ENCODE results near the gene PITHD1.
"Not testable (repeated sequence)": the region's sequence is repeated elsewhere in the genome, so short reads cannot be mapped to it uniquely, and the experiment has no call there.

The PITHD1 gene

GRCh38 chr1:23756676-23757075 lies 21.5 kb upstream of the PITHD1 start:
- Mint-ChIP-seq H3K36me3 (peaks cover 63% of the 10 kb centered on the region), H3K27ac (no peak overlapping the region), H3K4me3 (no peak overlapping the region), H3K27me3 (no peaks in the 10 kb centered on the region), H3K4me1 (no peaks in the 10 kb centered on the region), H3K9me3 (no peaks in the 10 kb centered on the region)
- no peak for DNase-seq
- CTCF ChIA-PET: no interaction called here

- Mint-ChIP-seq H3K4me1 (no peaks in the 10 kb centered on the region), H3K27me3 (no peaks in the 10 kb centered on the region), H3K9me3 (no peaks in the 10 kb centered on the region), H3K27ac (no peak overlapping the region), H3K36me3 (peaks cover 60% of the 10 kb centered on the region), H3K4me3 (no peak overlapping the region)
- CTCF ChIA-PET: no interaction called here
- no peak for DNase-seq
Observed at GRCh38 chr1:23757812-23758211, 20.4 kb upstream of the PITHD1 start.

- peaks cover 55% of the 10 kb centered on the region for H3K36me3 Mint-ChIP-seq
- no peaks in the 10 kb centered on the region for H3K27me3 Mint-ChIP-seq
- no peaks in the 10 kb centered on the region for H3K9me3 Mint-ChIP-seq
- no peak overlapping the region for H3K4me3 Mint-ChIP-seq
- H3K27ac Mint-ChIP-seq: no peak overlapping the region
- CTCF ChIA-PET: no interaction called here
- DNase-seq: no peak
- H3K4me1 Mint-ChIP-seq: no peaks in the 10 kb centered on the region
Observed at GRCh38 chr1:23759277-23759676, 18.9 kb upstream of the PITHD1 start.

GRCh38 chr1:23763041-23763577 lies 15.1 kb upstream of the PITHD1 start:
- Mint-ChIP-seq H3K4me3 (no peak overlapping the region), H3K27ac (no peak overlapping the region)

GRCh38 chr1:23768733-23769132 lies 9.5 kb upstream of the PITHD1 start:
- Mint-ChIP-seq H3K27me3 (no peaks in the 10 kb centered on the region), H3K4me1 (peaks cover 2% of the 10 kb centered on the region)
- CTCF ChIA-PET: no interaction called here

More at GRCh38 chr1:23763041-23763577, 15.1 kb upstream of the PITHD1 start:
- Mint-ChIP-seq H3K27me3 (no peaks in the 10 kb centered on the region), H3K9me3 (no peaks in the 10 kb centered on the region), H3K36me3 (peaks cover 37% of the 10 kb centered on the region), H3K4me1 (no peaks in the 10 kb centered on the region)
- CTCF ChIA-PET: interaction anchor here (1.0 kb wide), 1 partner anchor 9 kb away, joined by 4 read pairs; no protein-coding TSS in a partner anchor
- DNase-seq: no peak

GRCh38 chr1:23772049-23772853 lies 6.0 kb upstream of the PITHD1 start:
- H3K27me3 Mint-ChIP-seq: no peaks in the 10 kb centered on the region
- no peak overlapping the region for H3K27ac Mint-ChIP-seq
- peak; percentile 92 for DNase-seq
- H3K9me3 Mint-ChIP-seq: no peaks in the 10 kb centered on the region
- H3K4me1 Mint-ChIP-seq: peaks cover 31% of the 10 kb centered on the region
- H3K4me3 Mint-ChIP-seq: no peak overlapping the region
- peaks cover 2% of the 10 kb centered on the region for H3K36me3 Mint-ChIP-seq
- CTCF ChIA-PET: interaction anchor here (0.5 to 2.9 kb wide), 38 partner anchors 9 to 339 kb away, joined by 3 to 48 read pairs (median 4); no protein-coding TSS in a partner anchor

More at GRCh38 chr1:23768733-23769132, 9.5 kb upstream of the PITHD1 start:
- H3K36me3 Mint-ChIP-seq: peaks cover 8% of the 10 kb centered on the region
- no peak overlapping the region for H3K4me3 Mint-ChIP-seq
- H3K9me3 Mint-ChIP-seq: no peaks in the 10 kb centered on the region
- H3K27ac Mint-ChIP-seq: no peak overlapping the region
- DNase-seq: no peak

GRCh38 chr1:23772854-23773242 lies 5.4 kb upstream of the PITHD1 start:
- DNase-seq: no peak
- CTCF ChIA-PET: no interaction called here
- Mint-ChIP-seq H3K27me3 (no peaks in the 10 kb centered on the region), H3K9me3 (no peaks in the 10 kb centered on the region), H3K4me1 (peaks cover 36% of the 10 kb centered on the region), H3K27ac (no peak overlapping the region), H3K36me3 (peaks cover 2% of the 10 kb centered on the region), H3K4me3 (no peak overlapping the region)

- Mint-ChIP-seq H3K9me3 (no peaks in the 10 kb centered on the region), H3K4me1 (peaks cover 46% of the 10 kb centered on the region), H3K27ac (no peak overlapping the region), H3K4me3 (no peak overlapping the region), H3K36me3 (peaks cover 5% of the 10 kb centered on the region), H3K27me3 (no peaks in the 10 kb centered on the region)
- DNase-seq: no peak
- CTCF ChIA-PET: interaction anchor here (0.6 to 2.7 kb wide), 6 partner anchors 8 to 142 kb away, joined by 3 to 11 read pairs (median 4); no protein-coding TSS in a partner anchor
Observed at GRCh38 chr1:23774174-23774880, 3.9 kb upstream of the PITHD1 start.

- Mint-ChIP-seq H3K27me3 (no peaks in the 10 kb centered on the region), H3K36me3 (peaks cover 15% of the 10 kb centered on the region), H3K9me3 (no peaks in the 10 kb centered on the region), H3K4me1 (peaks cover 56% of the 10 kb centered on the region), H3K4me3 (no peak overlapping the region), H3K27ac (peak overlapping the region; percentile 93)
- CTCF ChIA-PET: interaction anchor here (1.8 kb wide), 1 partner anchor 140 kb away, joined by 5 read pairs; no protein-coding TSS in a partner anchor
- DNase-seq: no peak
Observed at GRCh38 chr1:23776217-23776616, 2.0 kb upstream of the PITHD1 start.

- Mint-ChIP-seq H3K36me3 (peaks cover 25% of the 10 kb centered on the region), H3K4me3 (peak overlapping the region; percentile 81), H3K9me3 (no peaks in the 10 kb centered on the region), H3K27me3 (no peaks in the 10 kb centered on the region), H3K27ac (peak overlapping the region; percentile 52), H3K4me1 (peaks cover 49% of the 10 kb centered on the region)
- CTCF ChIA-PET: interaction anchor here (0.5 to 2.4 kb wide), 2 partner anchors 30 to 785 kb away, joined by 3 to 6 read pairs; no protein-coding TSS in a partner anchor
- DNase-seq: no peak
Observed at GRCh38 chr1:23779826-23780371, 1.7 kb downstream of the PITHD1 start.

GRCh38 chr1:23783141-23783540 lies 4.9 kb downstream of the PITHD1 start:
- CTCF ChIA-PET: interaction anchor here (0.6 kb wide), 1 partner anchor 286 kb away, joined by 3 read pairs; no protein-coding TSS in a partner anchor
- not testable (repeated sequence) for H3K9me3 Mint-ChIP-seq, H3K27ac Mint-ChIP-seq, H3K27me3 Mint-ChIP-seq, DNase-seq, H3K4me3 Mint-ChIP-seq
- Mint-ChIP-seq H3K4me1 (peaks cover 22% of the 10 kb centered on the region), H3K36me3 (peaks cover 54% of the 10 kb centered on the region)

- H3K36me3 Mint-ChIP-seq: peaks cover 48% of the 10 kb centered on the region
- CTCF ChIA-PET: interaction anchor here (1.2 to 2.1 kb wide), 2 partner anchors 13 to 25 kb away, joined by 3 to 8 read pairs; no protein-coding TSS in a partner anchor
- peaks cover 12% of the 10 kb centered on the region for H3K4me1 Mint-ChIP-seq
- H3K9me3 Mint-ChIP-seq: no peaks in the 10 kb centered on the region
- no peak overlapping the region for H3K4me3 Mint-ChIP-seq
- DNase-seq: no peak
- H3K27ac Mint-ChIP-seq: no peak overlapping the region
- H3K27me3 Mint-ChIP-seq: no peaks in the 10 kb centered on the region
Observed at GRCh38 chr1:23784846-23785245, 6.6 kb downstream of the PITHD1 start.

- Mint-ChIP-seq H3K27me3 (no peaks in the 10 kb centered on the region), H3K9me3 (no peaks in the 10 kb centered on the region), H3K36me3 (peaks cover 38% of the 10 kb centered on the region), H3K27ac (no peak overlapping the region), H3K4me1 (peaks cover 27% of the 10 kb centered on the region), H3K4me3 (no peak overlapping the region)
- CTCF ChIA-PET: no interaction called here
- no peak for DNase-seq
Observed at GRCh38 chr1:23787701-23788100, 9.5 kb downstream of the PITHD1 start.

- peaks cover 38% of the 10 kb centered on the region for H3K36me3 Mint-ChIP-seq
- CTCF ChIA-PET: no interaction called here
- no peaks in the 10 kb centered on the region for H3K9me3 Mint-ChIP-seq
- H3K4me3 Mint-ChIP-seq: no peak overlapping the region
- H3K27me3 Mint-ChIP-seq: no peaks in the 10 kb centered on the region
- DNase-seq: no peak
- H3K4me1 Mint-ChIP-seq: peaks cover 33% of the 10 kb centered on the region
- H3K27ac Mint-ChIP-seq: no peak overlapping the region
Observed at GRCh38 chr1:23788695-23789094, 10.5 kb downstream of the PITHD1 start.
